Heart left ventricle (tissue), 13 donors: Measurements from ENCODE around the gene LYZL6.

Experiments
- CTCF ChIP-seq, 12 donors: fragments of 200-600 bp; sonication (generic) in 4 of 12; IDR thresholded peaks; one replicate each; pipeline versions ENCODE4 v1.5.0 to v1.8.0; 2018 to 2022; ENCODE audit warnings: antibody characterized with exemption in 12 of 12, mild to moderate bottlenecking in 5 of 12
- POLR2A ChIP-seq, 2 donors: fragments of 450-650 bp; IDR thresholded peaks; one replicate each; pipeline ENCODE4 v1.6.1; 2017; ENCODE audit warnings: antibody characterized with exemption in 2 of 2, mild to moderate bottlenecking in 2 of 2, moderate library complexity in 2 of 2
- donor health status: ischemic (EF 13 %, LVEDD 7.1; RV severe dilation, severe dysfunction).
- donor health status: DM: no; HTN: yes; CAD: no.
- donor health status: DM: no; HTN: no; CAD: no.
- donor health status: ischemic (EF 25% LVEDD 6.9; RV normal size, moderate dysfunction).
- donor health status: ischemic (EF 25% LVEDD 5.7; RV mildly dilated, moderate dysfunction).
- donor health status: ischemic (EF 35%, LVEDD 5.7; RV mildly dilated, moderate dysfunction).
- donor health status: nonischemic (EF 11% LVEDD 7.7; RV severe dilation, severe dysfunction).
- donor health status: DM: yes; HTN: yes; CAD: no.
- donor health status: PGD.
- donor health status: ischemic (EF 29% LVEDD 5.4; RV normal size, mild dysfunction).
- donor health status: nonischemic (EF 23%, LVEDD 6.1; RV moderate dilation, normal function).

DNA sequence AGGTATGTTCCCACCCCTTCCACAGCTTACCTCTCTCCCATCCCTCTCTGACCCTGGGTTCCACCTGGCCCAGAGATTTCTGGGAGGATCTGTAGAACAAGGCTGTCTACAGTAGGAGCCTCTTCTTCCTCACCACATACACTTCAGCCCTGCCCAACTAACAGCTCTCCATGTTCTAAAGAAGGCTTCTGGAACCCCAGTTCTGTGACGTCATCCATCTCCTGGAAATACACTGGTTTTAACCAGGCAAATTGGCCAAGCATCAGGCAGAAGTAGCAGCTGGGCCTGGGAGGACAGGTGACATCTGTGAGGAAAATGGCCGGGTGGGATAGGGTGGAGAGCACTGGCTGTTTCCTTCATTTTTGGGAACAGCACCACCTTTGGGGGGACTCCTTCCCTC, at the start of gene LYZL6:
- no peak for TF ChIP-seq CTCF (IDR thresholded peaks at IDR 0.05)
- TF ChIP-seq POLR2A (IDR thresholded peaks at IDR 0.05): no peak
